ENCODE results near the gene MRPS34. TPM values are rescaled to one million over a fixed set of nuclear protein-coding genes. Genes with fewer than 3 reads are reported as not detected.

MRPS34 gene
- total and polyA plus RNA-seq, 9 of the 15 experiments (the other 6 are each of a cell fraction or from before 2014, with no cell fraction given): 5.2 to 334 (median 92.8) TPM

DNA sequence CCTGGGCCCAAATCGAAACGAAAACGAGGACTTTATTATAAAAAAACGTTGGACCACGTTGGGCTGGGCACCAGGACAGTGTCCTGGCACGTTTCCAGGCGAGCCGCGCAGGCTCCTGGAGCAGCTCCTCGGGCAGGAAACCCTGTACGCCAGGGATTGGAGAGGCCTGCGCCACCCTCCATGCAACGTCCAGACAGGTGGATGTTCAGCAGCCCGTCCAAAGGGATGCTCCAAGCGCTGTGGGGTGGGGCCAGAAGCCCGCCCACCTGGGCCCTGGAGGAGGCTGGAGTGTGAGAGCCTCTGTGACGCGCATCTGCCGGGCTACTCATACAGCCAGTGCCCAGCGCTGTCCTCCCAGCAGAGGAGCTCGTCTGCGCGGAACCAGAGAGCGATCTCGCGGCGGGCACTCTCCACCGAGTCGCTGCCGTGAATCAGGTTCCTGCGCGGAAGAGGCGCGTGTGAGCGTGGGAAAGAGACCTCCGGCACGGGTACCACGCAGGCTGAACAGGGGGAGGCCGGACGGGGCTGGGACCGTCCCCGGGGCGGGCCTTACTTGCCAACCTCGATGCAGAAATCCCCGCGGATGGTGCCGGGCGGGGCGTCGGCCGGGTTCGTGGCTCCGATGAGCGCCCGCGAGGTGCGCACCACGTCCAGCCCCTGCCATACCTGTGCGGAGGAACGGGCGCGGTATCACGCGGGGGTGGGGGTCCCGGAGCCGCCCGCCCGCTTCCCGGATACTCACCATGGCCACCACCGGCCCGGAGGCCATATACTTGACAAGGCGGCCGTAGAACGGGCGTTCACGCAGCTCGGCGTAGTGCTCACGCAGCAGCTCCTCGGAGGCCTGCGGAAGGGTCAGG is 2.4 kb downstream of the MRPS34 start (continued):
- TF ChIP-seq POLR2B (IDR thresholded peaks at IDR 0.05; ENCODE audit: low read depth, partially characterized antibody) (peak; percentile 68), RNF2 (IDR thresholded peaks at IDR 0.05) (no peak), NFIC (IDR thresholded peaks at IDR 0.05) (peak; percentile 89), STAT5B (CRISPR knock-in tag; IDR thresholded peaks at IDR 0.05) (no peak), POLR2G (IDR thresholded peaks at IDR 0.05; ENCODE audit: low read depth, low read length) (peak; percentile 77), C11orf30 (IDR thresholded peaks at IDR 0.05; ENCODE audit: low read depth) (no peak), SUPT5H (IDR thresholded peaks at IDR 0.05) (peak; percentile 48), POU5F1 (IDR thresholded peaks at IDR 0.05; ENCODE audit: borderline replicate concordance, low read depth, low read length, partially characterized antibody) (no peak), XRCC5 (IDR thresholded peaks at IDR 0.05; ENCODE audit: low read depth, low read length) (no peak), ZNF780A (CRISPR knock-in tag; IDR thresholded peaks at IDR 0.05) (0 out of 2 replicates have a peak, but pooled peaks have one; percentile 38), TEAD4 (IDR thresholded peaks at IDR 0.05; ENCODE audit: low read length) (no peak), TEAD4 (CRISPR knock-in tag; IDR thresholded peaks at IDR 0.05; ENCODE audit: borderline replicate concordance) (no peak), ZNF184 (CRISPR knock-in tag; IDR thresholded peaks at IDR 0.05) (no peak), KLF6 (CRISPR knock-in tag; IDR thresholded peaks at IDR 0.05; ENCODE audit: borderline replicate concordance) (no peak), ZNF766 (CRISPR knock-in tag; conservative IDR thresholded peaks at IDR 0.05) (no peak)
- TF ChIP-seq, protein P1, sequence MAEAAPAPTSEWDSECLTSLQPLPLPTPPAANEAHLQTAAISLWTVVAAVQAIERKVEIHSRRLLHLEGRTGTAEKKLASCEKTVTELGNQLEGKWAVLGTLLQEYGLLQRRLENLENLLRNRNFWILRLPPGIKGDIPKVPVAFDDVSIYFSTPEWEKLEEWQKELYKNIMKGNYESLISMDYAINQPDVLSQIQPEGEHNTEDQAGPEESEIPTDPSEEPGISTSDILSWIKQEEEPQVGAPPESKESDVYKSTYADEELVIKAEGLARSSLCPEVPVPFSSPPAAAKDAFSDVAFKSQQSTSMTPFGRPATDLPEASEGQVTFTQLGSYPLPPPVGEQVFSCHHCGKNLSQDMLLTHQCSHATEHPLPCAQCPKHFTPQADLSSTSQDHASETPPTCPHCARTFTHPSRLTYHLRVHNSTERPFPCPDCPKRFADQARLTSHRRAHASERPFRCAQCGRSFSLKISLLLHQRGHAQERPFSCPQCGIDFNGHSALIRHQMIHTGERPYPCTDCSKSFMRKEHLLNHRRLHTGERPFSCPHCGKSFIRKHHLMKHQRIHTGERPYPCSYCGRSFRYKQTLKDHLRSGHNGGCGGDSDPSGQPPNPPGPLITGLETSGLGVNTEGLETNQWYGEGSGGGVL (CRISPR knock-in tag; IDR thresholded peaks at IDR 0.05): no peak
- TF ChIP-seq, protein P2, sequence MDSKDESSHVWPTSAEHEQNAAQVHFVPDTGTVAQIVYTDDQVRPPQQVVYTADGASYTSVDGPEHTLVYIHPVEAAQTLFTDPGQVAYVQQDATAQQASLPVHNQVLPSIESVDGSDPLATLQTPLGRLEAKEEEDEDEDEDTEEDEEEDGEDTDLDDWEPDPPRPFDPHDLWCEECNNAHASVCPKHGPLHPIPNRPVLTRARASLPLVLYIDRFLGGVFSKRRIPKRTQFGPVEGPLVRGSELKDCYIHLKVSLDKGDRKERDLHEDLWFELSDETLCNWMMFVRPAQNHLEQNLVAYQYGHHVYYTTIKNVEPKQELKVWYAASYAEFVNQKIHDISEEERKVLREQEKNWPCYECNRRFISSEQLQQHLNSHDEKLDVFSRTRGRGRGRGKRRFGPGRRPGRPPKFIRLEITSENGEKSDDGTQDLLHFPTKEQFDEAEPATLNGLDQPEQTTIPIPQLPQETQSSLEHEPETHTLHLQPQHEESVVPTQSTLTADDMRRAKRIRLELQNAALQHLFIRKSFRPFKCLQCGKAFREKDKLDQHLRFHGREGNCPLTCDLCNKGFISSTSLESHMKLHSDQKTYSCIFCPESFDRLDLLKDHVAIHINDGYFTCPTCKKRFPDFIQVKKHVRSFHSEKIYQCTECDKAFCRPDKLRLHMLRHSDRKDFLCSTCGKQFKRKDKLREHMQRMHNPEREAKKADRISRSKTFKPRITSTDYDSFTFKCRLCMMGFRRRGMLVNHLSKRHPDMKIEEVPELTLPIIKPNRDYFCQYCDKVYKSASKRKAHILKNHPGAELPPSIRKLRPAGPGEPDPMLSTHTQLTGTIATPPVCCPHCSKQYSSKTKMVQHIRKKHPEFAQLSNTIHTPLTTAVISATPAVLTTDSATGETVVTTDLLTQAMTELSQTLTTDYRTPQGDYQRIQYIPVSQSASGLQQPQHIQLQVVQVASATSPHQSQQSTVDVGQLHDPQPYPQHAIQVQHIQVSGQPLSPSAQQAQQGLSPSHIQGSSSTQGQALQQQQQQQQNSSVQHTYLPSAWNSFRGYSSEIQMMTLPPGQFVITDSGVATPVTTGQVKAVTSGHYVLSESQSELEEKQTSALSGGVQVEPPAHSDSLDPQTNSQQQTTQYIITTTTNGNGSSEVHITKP (IDR thresholded peaks at IDR 0.05; ENCODE audit: partially characterized antibody): no peak
- TF ChIP-seq, protein P3, sequence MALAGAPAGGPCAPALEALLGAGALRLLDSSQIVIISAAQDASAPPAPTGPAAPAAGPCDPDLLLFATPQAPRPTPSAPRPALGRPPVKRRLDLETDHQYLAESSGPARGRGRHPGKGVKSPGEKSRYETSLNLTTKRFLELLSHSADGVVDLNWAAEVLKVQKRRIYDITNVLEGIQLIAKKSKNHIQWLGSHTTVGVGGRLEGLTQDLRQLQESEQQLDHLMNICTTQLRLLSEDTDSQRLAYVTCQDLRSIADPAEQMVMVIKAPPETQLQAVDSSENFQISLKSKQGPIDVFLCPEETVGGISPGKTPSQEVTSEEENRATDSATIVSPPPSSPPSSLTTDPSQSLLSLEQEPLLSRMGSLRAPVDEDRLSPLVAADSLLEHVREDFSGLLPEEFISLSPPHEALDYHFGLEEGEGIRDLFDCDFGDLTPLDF (CRISPR knock-in tag; IDR thresholded peaks at IDR 0.05): no peak
- TF ChIP-seq, protein P4, sequence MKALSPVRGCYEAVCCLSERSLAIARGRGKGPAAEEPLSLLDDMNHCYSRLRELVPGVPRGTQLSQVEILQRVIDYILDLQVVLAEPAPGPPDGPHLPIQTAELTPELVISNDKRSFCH (CRISPR knock-in tag; IDR thresholded peaks at IDR 0.05): no peak
- TF ChIP-seq, protein P4 (tag; IDR thresholded peaks at IDR 0.05): no peak
